H7 (cell line): ENCODE measurements around the gene EPB41L4B. TPM values are rescaled to one million over a fixed set of nuclear protein-coding genes. Genes with fewer than 3 reads are reported as not detected.

Source experiments
- DNase-seq: peaks from one replicate; pipeline ENCODE4 v3.0.0; 2012
- H3K27me3 ChIP-seq: 2 replicates; pipeline ENCODE4 v1.6.0; 2011; ENCODE audit warnings: mild to moderate bottlenecking, low read length; ENCODE audit not compliant: control insufficient read depth, insufficient read depth
- H3K36me3 ChIP-seq: replicated peaks from 2 replicates; pipeline ENCODE4 v1.5.1; 2011; ENCODE audit warnings: low read length; ENCODE audit not compliant: control insufficient read depth, insufficient read depth
- H3K4me3 ChIP-seq: 2 replicates; pipeline ENCODE4 v1.5.1; 2011; ENCODE audit warnings: low read depth, mild to moderate bottlenecking, control low read depth, low read length, moderate library complexity; ENCODE audit not compliant: insufficient read depth
- total RNA-seq: library from RNA; depleted of rRNA; stranded (reverse); fragments of >200 nt; shearing (Covaris generic); gene quantifications from 2 replicates; pipeline ENCODE4 v1.2.3, GENCODE V29; 2014

The EPB41L4B gene
- total RNA-seq, 1 experiment from 2014 or later, result 9.1 TPM

DNA sequence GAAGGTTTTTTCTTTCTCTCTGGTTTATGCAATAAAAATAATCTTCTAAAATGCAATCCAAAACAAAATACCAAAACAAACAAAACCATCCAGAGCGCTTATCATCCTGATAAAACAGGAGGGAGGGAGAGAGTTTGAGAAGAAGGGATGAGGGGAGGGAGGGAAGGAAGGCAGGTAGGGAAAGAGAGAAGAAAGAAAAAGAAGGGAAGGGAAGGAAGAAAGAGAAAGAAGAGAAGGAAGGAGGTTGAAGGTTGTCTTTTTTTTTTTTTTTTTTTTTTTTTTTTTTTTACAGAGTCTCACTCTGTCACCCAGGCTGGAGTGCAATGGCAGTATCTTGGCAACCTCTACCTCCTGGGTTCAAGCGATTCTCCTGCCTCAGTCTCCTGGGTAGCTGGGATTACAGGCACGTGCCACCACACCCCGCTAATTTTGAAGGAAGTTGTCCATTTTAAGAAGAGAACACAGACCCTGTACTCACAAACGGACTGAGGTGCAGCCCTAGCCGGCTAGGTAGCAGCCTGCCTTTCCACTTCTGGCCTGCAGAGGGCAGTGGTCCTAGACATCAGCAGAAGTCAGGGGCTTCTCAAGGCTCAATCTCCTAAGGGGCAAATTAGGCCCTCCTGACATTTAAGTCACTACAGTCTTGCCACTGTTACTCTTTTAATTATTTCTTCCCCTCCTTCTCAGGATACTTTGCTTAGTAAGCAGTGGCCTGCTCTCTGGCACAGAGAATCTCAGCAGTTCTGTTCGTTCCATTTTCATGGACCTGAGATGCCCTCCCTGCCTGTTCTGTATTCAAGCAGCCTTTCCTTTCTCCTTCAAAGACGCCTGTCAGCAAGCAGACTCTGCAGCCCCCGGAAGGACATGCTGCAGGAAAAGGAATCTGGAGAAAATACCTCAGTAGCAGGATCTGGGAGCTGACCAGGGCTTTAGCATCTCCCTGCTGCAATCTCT is 76.4 kb downstream of the EPB41L4B start:
- Histone ChIP-seq H3K27me3 (no peaks in the 10 kb centered on the region), H3K4me3 (no peak overlapping the region), H3K36me3 (no peaks in the 10 kb centered on the region; the same call in none of the 2 replicates)
- DNase-seq, result peak; percentile 79

DNA sequence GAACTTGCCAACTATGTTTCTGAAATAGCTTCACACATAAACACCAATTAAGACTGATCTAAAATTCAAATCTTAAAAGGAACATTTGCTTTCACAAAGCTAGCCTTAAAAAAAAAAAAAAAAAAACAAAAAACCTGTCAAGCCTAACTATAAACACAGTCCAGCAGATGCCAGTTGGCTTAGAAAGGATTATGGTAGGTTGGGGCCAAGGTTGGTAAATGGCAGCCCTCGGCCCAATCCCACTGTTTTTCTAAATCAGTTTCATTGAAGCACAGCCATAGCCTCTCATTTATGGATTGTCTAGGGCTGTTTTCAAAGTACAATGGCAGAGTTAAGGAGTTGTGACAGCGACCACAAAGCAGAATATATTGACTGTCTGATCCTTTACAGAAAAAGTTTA is 78.1 kb downstream of the EPB41L4B start:
- no peak overlapping the region for H3K4me3 ChIP-seq
- H3K27me3 ChIP-seq, result no peaks in the 10 kb centered on the region
- no peak for DNase-seq
- H3K36me3 ChIP-seq, result no peaks in the 10 kb centered on the region; the same call in none of the 2 replicates

DNA sequence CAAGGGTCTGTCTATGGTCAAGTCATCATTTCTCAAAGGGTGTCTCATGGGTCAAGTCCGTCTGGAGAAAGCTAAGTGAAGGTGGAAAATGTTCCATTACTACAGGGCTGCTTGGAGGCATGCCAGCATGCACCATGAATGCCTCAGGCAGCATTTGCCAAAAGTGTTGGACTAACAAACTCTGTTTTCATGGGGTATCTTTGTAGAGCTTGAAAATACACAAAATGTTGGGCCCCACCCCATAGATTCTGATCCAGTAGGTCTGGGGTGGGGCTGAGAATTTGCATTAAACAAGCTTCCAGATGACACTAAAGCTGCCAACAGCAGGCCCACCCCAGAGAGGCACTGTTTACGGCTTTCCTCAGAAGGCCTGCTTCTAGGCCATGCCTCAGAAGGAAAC is 78.8 kb downstream of the EPB41L4B start:
- no peak overlapping the region for H3K4me3 ChIP-seq
- DNase-seq, result no peak
- no peaks in the 10 kb centered on the region; the same call in none of the 2 replicates for H3K36me3 ChIP-seq
- no peaks in the 10 kb centered on the region for H3K27me3 ChIP-seq

DNA sequence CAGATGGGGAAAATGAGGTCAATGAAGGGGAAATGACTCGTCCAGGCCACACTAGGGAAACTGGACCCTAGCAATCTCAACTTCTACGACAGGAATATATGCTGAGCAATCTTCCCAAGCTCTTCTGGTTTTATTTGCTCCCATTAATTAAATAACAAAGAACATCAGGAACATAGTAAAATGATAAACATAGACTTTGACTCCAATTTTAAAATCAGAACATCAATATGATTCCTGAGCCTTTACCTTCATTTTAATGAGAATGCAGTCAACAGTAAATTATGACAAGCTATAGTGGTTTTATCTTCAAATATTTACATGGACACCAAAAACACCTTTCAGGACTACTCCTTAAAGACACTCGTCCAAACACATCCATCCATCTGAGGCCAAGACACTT is 79.7 kb downstream of the EPB41L4B start:
- no peak for DNase-seq
- Histone ChIP-seq H3K36me3 (no peaks in the 10 kb centered on the region; the same call in none of the 2 replicates), H3K4me3 (no peak overlapping the region), H3K27me3 (no peaks in the 10 kb centered on the region)

DNA sequence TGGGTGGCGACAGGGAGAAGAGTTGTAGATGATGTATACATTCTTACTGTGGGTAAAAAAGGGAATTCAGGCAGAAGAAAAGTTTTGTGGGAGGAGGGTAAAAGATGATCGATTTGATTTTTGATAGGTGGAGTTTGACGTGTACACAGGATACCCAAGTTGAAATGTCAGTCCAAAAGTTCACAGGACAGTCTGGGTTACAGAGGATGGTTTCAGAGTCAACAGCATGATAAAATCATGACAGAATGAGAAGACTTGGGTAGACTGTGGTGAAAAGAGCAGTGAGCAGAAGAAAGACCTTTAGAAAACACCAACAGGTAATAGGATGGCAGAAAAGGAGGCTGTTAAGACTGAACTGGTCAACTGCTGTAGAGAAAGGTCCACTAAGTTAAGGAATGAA is 81.6 kb downstream of the EPB41L4B start:
- no peaks in the 10 kb centered on the region for H3K27me3 ChIP-seq
- no peak for DNase-seq
- no peak overlapping the region for H3K4me3 ChIP-seq
- no peaks in the 10 kb centered on the region; the same call in none of the 2 replicates for H3K36me3 ChIP-seq

DNA sequence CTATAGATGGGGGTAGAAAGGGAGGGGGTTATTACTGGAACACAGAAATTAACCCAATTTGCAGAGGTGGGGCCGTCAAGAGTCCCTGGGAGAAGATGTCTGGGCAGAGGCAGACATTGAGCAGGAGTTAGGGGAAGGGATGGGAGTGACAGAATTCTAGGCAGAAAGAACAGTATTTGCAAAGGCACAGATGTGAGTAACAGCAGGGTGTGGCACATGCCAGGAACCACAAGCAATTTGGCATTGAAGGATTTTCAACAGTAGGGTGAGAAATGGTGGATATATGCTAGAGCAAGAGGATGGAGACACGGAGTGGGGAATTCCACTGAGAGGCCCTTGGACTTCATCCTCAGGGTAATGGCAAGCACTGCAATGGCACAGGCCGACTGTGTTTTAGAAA is 82.2 kb downstream of the EPB41L4B start:
- no peak for DNase-seq
- no peak overlapping the region for H3K4me3 ChIP-seq
- no peaks in the 10 kb centered on the region for H3K27me3 ChIP-seq
- H3K36me3 ChIP-seq, result no peaks in the 10 kb centered on the region; the same call in none of the 2 replicates

DNA sequence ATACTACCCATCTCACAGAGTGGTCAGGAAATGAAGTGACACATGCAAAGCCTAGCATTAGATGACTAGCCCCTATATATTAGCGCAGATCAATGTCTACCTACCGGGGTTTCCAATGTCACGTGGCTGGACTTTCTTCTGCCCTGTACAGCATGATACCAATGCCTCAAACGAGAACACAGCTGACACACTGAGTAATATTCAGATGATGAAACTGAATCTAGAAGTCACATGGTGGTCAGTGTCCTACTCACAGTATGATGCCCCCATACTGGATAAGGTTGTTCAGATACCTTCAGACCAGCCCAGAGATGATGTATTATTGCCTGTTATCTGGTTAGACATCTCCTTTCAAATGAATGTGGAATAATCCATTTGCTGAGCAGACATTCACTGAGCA is 82.7 kb downstream of the EPB41L4B start:
- H3K27me3 ChIP-seq, result no peaks in the 10 kb centered on the region
- no peak for DNase-seq
- H3K4me3 ChIP-seq, result no peak overlapping the region
- H3K36me3 ChIP-seq, result no peaks in the 10 kb centered on the region; the same call in none of the 2 replicates

DNA sequence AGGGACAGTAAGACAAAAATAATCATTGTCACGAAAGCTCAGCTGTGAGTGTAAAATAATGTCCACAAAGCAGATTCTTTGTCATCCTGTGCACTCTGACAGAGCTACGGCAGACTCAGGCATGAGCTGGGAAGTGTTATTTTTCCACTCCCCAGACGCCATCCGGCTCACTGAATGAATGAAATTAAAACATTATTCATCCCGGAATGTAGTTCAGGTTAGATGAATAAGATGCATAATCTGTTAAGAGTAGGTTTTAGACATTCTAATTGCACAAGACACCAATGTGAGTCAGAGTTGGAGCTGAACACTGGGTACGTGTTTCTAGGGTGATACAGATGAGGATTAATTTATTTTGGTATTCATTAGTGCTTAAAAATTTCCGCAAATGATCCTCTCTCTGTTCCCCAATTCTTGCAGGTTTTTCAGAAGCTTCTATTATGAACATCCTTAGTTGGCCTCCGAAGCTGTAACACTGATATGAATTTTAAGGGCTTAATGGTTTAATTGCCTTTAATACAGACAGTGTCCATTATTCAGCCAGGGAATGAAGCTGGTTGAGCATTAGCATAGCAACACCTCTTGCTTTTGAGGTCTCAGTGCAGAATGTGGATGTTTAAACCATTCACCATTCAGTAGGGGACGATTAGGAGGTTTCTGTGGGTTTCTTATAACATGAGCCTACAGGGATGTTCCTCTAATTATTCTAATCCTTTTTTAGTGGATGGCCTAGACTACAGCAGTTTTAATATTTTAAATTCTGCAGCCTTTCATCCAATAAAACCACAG is 88.2 kb downstream of the EPB41L4B start:
- Histone ChIP-seq H3K27me3 (no peaks in the 10 kb centered on the region), H3K4me3 (no peak overlapping the region), H3K36me3 (no peaks in the 10 kb centered on the region)
- DNase-seq, result no peak

DNA sequence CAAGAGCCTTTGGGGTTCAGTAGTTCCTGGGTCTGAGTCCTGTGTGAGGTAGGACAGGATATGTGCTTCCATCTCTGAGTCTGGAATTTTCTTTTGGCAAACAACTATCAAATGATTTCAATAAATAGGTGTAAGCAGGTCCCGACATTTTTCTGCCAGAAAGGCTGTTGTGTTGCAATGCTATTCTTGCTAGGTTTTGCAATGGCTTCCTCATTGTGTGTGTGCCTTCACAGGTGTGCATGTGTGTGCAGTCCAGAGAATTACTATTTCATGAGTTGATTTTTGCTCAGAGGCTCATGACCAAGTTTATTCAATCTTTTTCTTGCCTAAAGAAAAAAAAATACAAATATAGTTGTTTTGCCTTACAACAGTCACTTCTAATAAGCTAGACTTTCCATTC is 89.3 kb downstream of the EPB41L4B start:
- H3K36me3 ChIP-seq, result no peaks in the 10 kb centered on the region
- no peak for DNase-seq
- no peaks in the 10 kb centered on the region for H3K27me3 ChIP-seq
- H3K4me3 ChIP-seq, result no peak overlapping the region

DNA sequence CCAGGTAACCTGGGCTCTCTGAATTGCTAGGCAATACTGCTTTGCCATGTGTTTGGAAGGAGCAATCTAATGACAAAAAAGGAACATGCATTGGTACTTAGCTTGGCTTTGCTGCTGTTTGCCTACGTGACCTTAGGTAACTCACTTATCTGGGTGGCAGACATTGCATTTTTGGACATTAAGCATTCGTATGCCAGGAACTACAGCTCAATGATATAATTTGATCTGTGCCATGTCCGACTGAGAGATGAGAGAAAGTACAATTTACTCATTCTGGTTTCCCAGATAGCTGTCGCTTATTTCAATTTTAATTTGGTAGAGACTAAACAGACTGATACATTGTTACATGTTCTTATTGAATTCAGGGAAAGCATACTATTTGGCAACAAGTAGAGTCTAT is 90.6 kb downstream of the EPB41L4B start:
- no peak for DNase-seq
- Histone ChIP-seq H3K4me3 (no peak overlapping the region), H3K27me3 (no peaks in the 10 kb centered on the region), H3K36me3 (no peaks in the 10 kb centered on the region)

DNA sequence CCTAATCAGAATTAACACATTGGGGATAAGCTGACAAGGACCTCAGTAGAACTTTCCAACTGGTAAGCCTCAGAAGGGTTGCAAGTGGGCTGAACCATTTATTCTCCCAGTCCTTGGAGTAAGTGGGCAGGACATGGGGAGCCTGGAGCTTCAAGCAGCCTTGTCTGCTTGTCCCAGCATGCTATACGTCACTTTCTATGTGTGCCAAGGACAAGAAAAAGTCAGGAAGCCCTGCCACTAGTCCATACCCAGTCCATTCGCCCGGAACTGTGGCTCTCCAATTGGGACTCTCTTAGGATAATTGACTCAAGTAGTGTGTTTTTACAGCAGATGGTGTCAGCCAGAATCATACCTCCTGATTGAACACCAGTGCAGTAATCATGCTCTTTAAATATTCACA is 91.2 kb downstream of the EPB41L4B start:
- H3K36me3 ChIP-seq, result no peaks in the 10 kb centered on the region
- DNase-seq, result no peak
- H3K4me3 ChIP-seq, result no peak overlapping the region
- no peaks in the 10 kb centered on the region for H3K27me3 ChIP-seq

DNA sequence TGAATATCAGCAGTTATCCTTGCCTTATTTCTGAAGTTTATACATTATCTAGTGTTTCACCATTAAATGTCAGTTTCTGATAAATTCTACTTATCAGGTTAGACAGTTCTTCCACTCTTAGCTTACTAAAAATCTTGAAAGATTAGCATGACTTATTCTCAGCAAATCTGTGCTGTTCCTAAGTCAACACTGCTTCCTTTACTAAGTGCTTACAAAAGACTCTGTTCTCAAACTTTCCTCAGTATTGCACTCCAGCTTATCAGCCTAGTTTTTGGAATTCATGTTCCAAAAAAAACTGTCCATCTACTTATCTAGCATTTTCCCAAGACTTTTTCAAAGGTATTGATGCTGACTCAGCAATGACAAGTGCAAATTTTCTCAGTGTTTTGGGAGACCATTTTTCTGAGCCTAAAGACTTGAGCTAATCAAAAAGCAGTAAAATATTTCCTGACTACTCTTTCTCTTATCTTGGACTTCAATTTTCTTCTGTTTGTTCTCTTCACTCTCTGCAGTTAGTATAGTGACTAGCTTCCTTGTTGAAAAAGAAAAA is 92.7 kb downstream of the EPB41L4B start:
- H3K4me3 ChIP-seq, result no peak overlapping the region
- H3K36me3 ChIP-seq, result no peaks in the 10 kb centered on the region
- DNase-seq, result no peak
- no peaks in the 10 kb centered on the region for H3K27me3 ChIP-seq

DNA sequence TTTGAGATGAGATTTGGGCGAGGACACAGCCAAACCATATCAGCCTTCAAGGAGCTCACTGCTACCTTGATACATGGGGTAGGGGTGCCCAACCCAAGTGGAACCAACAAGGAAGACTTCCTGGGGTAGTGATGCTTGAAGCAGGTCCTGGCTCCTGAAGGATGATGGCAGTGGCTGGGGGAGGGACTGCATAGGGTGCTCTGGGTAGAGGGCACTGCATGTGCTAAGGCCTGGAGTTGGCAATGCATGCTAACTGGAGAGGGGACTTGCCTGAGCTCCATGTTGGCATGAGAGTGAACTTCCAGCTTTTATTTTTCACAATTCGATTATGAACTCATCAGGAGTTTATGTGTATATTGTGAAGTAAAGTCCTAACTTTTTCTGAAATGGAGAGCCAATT is 95.2 kb downstream of the EPB41L4B start:
- no peaks in the 10 kb centered on the region for H3K36me3 ChIP-seq
- H3K4me3 ChIP-seq, result no peak overlapping the region
- DNase-seq, result no peak
- no peaks in the 10 kb centered on the region for H3K27me3 ChIP-seq

DNA sequence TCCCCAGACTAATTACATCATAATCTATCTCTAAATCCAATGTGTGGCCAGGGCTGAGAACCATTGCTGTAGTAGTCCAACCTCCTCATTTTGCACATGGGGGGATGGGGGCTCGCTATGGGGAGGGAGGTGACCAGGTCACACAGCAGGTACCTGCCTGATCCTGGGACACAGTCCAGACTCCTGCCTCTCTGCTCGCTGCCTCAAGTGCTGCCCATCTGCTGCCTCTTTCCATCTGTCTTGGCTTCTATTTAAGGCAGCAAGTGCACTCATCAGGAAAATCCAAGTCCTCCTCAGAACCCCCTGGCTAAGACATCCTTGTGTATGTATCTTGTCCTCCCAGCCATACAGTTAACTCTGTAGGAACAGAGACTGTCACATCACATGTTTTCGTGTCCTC is 96.1 kb downstream of the EPB41L4B start:
- no peaks in the 10 kb centered on the region for H3K36me3 ChIP-seq
- no peaks in the 10 kb centered on the region for H3K27me3 ChIP-seq
- DNase-seq, result no peak
- no peak overlapping the region for H3K4me3 ChIP-seq
